Left renal cortex interstitium (tissue), 4 donors: Measurements from ENCODE around the gene IDNK. TPM values are rescaled to one million over a fixed set of nuclear protein-coding genes. Genes with fewer than 3 reads are reported as not detected.

Experiments
- DNase-seq, 4 donors: peaks; one replicate each; pipeline ENCODE4 v3.0.0-alpha.2; 2013; ENCODE audit warnings: low read depth in 4 of 4, low spot score in 2 of 4, missing footprints in 1 of 4
- polyA plus RNA-seq, 4 donors: library from polyadenylated mRNA; unstranded; fragments of 120-200 nt; gene quantifications; one replicate each; pipeline ENCODE4 v1.2.1, GENCODE V29; 2013; ENCODE audit not compliant: insufficient read length in 4 of 4

The IDNK gene
- polyA plus RNA-seq, 4 donors: 10.4 to 16.0 (median 13.1) TPM

DNA sequence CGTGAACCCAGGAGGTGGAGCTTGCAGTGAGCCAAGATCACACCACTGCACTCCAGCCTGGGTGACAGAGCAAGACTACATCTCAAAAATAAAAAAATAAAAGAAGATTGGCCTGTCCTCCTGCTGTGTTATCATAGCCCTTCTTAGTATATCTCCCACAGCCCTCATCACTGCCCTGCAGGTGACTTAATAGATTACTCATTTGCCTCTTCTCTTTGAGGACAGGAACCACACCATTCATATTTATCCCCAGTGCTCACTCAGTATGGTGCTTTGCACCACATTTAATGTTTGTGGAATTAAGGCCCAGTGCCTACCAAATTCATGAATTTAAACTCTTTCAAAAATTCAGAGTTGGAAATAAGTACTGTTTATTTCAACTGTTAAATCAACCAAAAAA is 10.3 kb downstream of the IDNK start:
- DNase-seq: no peak

DNA sequence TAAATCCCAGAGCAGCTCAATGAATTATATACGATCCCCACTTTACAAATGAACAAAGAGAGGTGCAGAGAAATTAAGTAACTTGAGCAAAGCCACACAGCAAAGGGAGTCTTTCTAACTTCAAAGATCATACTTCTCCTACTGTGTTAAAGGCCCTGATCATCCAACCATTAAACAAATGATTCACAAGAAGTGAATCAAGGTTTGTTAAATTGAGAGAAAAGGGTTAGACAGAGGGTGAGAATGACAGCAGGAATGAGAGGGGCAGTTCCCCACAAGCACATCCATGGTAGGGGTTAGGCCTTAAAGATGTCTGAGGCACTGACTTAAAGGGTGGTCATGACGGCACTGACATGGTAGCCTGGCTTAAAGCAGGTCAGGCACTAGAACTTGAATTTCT is 10.7 kb downstream of the IDNK start:
- DNase-seq: no peak

GRCh38 chr9:83636813-83637212 is 13.9 kb downstream of the IDNK start:
- no peak for DNase-seq

DNA sequence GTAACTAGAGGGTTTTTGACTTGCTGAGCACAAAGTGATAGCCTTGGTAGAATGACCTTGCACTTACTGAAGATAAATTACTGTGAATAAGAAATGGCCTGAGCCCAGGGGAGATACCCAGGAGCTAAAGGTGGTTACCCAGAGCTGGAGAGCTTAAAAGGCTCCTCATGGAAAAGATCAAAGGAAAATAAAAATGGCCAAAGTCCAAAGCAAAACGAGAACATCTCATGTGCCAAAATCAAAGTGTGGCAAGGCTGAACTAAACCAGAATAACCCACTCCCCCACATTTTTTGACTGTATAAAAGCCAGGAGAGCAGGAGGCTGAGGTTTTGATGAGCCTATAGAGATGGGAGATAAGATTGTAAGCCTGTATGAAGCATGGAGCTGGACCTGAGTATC is 14.4 kb downstream of the IDNK start:
- DNase-seq: no peak

DNA sequence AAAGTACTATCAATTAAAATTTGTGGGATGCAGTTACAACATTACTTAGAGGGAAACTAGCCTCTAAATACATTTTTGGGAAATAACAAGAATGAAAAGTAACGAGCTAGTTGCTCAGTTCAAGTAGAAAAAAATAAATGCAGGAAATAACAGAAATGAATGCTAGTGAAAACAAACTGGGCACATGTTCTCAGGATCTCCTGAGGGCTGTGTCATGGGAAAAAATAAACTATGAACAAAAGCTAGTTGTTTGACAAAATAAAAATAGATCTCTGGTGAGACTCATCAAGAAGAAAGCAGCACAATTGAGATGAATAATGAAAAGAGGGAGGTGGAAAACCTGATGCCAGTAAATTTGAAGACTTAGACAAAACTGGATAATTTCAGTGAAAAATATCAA is 16.3 kb downstream of the IDNK start:
- DNase-seq: no peak

- no peak for DNase-seq
Measured at GRCh38 chr9:83642793-83643192, 19.9 kb downstream of the IDNK start.

- DNase-seq: no peak
Measured at GRCh38 chr9:83646500-83647239, 23.7 kb downstream of the IDNK start.

GRCh38 chr9:83649080-83649479 is 26.1 kb downstream of the IDNK start:
- DNase-seq: no peak

DNA sequence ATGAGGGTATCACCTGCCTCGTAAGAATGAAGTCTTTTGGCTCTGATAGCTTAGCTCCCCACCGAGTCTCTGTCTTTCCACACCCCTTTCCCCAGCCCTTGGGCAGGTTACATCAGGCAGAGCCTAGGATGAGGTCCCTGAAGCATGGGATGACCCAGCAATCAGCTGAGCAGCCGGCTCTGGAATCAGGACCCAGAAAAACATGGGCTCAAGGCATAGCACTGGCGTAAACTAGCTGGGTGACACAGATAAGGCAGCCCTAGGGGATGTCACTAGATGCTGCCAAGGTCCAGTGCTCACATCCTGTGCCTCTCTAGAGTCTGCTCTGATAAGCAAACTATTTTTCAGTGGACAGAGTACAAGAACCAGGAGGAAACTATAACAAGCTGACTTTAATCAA is 26.6 kb downstream of the IDNK start:
- no peak for DNase-seq

GRCh38 chr9:83651558-83651957 is 28.6 kb downstream of the IDNK start:
- no peak for DNase-seq

GRCh38 chr9:83652433-83652832 is 29.5 kb downstream of the IDNK start:
- no peak for DNase-seq

- DNase-seq: no peak
Measured at GRCh38 chr9:83655433-83655832, 32.5 kb downstream of the IDNK start.

GRCh38 chr9:83656032-83656680 is 33.2 kb downstream of the IDNK start:
- no peak for DNase-seq

- no peak for DNase-seq
Measured at GRCh38 chr9:83656952-83657351, 34.0 kb downstream of the IDNK start.

- no peak for DNase-seq
Measured at GRCh38 chr9:83662933-83663332, 40.0 kb downstream of the IDNK start.

DNA sequence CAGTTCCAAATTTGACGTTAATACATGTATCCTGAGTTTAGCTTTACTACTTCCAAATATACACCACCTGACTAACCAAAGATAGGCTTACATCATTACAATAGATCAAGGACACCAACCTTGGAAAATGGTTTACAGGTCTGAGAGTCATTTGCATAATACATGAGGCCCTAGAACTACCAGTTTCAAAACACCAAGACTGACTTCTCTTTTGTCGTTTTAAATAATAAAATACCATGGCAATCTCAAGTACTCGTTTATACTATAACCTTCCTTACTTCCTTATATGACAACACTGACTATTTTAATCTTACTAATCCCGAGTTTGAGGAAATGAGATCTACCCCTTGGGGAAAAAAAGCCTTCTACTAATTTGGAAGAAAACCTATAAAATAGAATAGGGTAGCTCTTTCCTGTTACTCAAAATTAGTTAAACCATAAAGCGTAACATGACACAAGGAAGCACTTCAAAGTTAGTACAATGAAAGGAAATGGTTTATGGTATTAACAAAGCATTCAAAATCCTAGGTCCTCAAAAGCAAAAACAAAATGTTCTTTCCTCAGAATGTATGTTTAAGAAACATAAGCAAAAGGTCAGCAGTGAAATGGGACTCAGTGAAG is 42.7 kb downstream of the IDNK start:
- DNase-seq: no peak

DNA sequence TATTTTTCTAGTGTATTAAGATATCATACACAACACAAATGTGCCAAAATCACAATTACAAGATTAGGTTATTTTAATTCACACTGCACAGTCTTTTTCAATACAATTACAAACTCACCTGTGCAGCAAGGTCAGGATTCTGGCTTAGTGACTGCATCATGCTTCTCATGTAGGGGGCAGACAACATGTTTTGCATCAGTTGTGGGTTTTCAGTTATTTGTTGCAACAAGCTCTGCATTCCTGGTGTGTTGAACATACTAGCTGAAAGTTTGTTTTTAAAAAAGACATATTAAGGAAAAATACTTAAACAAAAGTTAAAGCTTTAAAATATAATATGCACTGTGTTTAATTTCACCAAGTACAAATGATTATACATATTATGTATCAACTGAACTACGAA is 46.1 kb downstream of the IDNK start:
- DNase-seq: no peak

- no peak for DNase-seq
Measured at GRCh38 chr9:83670381-83670780, 47.4 kb downstream of the IDNK start.

DNA sequence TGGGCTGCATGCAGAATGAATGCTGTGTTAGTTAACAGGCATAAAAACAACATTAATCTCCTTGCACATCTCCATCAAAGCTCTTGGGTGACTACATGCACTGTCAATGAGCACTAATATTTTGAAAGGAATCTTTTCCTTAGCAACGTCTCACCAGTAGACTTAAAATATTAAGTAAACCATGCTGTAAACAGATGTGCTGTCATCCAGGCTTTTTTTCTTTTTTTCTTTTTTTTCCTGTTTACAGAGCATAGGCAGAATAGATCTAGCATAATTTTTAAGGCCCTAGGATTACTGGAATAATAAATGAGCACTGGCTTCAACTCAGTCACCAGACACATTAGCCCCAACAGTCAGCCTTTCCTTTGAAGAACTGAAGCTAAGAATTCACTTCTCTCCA is 48.5 kb downstream of the IDNK start:
- no peak for DNase-seq

DNA sequence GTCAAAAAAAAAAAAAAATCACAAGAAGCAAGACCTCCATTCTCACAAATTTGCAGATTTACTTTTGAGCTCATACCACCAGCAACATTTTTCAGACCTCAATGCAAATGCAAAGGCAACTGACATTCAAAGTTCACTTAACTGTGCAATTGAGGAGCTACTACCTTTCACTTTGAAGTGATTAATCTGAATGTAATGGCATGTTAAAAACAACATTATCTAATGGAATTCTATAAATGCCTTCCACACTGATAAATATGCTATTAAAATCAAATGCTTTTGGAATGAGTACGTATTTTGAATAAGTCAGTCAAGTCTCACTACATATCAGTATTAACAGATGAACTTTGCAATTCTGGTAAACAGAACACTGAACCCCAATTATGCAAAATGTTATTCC is 52.5 kb downstream of the IDNK start:
- DNase-seq: no peak

- no peak for DNase-seq
Measured at GRCh38 chr9:83677596-83677995, 54.7 kb downstream of the IDNK start.

DNA sequence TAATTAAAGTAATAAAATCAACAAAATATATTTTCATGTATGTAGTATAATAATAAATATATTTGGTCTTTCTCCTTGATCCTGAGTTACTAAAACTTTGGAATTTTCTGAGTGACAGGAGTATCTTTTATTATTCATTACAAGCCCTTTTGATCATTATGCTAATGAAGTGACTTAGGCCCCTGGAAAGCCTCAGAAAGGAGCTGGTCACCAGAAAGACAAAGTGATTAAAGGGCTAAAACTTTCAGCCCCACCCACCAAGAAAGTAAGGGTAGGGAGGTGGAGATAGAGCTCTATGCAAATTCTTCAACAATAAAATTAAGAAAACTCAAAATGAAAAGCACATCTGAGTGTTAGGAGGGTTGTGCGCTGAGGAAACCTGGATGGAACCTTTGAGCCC is 57.3 kb downstream of the IDNK start:
- DNase-seq: no peak
